NCI-H345 treated with DMSO at 0.1 percent for 48 hours (cell line): ENCODE data around the gene SCN2B.
A peak's percentile ranks its signal among the peaks of the same experiment; 100 is the strongest.

ENCODE experiments used
- DNase-seq: peaks from one replicate; lab custom pipeline; 2025; ENCODE audit not compliant: unreplicated experiment; lab: John Stamatoyannopoulos, UW

Gene SCN2B, protein sequence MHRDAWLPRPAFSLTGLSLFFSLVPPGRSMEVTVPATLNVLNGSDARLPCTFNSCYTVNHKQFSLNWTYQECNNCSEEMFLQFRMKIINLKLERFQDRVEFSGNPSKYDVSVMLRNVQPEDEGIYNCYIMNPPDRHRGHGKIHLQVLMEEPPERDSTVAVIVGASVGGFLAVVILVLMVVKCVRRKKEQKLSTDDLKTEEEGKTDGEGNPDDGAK

DNA sequence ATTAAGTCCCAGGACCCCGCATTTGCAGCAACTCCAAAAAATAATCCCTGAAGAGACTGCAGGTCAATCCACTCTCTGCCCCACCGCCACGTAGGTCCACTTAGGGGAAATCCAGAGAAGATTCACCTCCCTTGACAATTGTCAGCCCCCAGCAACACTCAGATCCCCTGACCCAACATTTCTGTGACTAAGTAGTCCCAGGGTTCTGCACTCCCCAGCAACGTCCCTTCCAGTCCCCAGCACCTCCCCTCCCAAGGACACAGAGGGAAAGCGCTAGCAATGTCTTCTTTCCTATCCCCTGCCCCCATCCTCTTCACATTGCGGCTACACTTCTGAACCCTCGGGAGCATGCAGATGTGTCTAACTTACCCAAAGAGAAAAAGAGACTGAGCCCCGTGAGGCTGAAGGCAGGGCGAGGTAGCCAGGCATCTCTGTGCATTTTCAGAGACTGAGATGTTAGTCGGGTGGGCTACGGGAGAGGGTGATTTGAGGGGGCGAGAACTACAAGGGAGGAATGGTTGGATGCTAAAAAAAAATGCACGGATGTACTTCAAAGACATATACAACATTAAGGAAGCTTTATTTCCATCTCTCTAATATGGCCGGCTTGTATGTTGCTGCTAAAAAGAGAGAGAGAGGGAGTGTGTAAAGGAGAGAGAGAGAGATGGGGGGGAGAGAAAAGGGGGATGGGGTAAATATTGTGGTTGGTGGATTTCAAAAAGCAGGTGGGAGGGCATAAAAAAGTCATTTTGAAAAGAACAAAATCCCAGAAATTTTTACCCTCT, at the start of gene SCN2B:
Gene SCN2B (minus strand): TSS at position 647 of the 785 bp plus-strand sequence. CDS start 208 bp downstream, at position 439.
- no peak for DNase-seq

DNA sequence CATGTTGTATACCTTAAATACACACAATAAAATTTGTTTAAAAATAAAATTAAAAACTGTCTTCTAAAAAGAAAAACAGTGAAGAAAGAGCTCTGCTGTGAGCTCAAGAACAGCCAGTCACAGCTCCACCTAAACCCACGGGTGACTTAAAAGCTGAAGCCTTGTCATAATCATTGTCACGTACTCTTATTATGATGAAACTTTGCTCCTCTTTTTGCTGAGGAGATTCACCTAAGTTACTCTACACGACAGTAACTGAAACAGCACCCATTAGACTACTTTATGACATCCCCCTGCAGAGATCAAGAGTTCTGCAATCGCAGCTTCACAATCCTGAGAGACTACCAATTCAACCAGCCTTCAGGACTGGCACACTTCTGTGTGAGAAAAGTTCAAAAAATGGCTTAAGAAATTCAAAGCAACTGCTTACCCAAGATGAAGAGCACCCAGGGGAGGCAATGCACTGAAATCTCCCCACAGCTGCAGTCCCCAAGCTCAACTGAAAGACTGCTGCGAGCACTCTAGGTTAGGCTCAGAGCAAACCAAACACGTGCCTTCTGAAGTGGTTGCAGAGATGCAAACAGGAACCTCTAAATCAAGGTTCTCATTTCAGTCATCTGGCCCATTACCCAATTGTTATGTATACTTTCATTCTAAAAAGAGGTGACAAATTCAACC, 48.2 kb upstream of the SCN2B start, which contains the start of gene JAML:
Gene JAML (minus strand): TSS at position 501 of the 678 bp plus-strand sequence. CDS start 10,145 bp downstream, outside the sequence.
- DNase-seq, result no peak

DNA sequence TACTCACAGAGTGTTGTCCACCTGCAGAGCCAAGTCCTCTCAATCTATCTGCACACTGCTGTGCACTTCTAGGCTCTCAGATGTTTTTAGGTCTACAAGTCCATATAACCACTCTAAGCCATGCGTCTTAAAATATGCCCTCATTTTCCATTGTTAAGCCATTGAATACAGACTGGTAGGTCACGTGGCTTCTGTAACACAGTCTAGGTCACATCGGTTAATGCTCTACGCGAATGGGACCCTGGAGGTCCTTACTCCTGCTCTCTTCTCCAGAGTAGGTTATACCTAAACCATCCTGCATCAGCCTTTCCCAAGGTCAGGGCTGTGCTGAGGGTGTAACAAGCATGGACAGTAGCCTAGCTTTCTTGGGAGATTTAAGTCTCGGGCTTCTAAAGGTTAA, 47.6 kb upstream of the SCN2B start:
- no peak for DNase-seq

DNA sequence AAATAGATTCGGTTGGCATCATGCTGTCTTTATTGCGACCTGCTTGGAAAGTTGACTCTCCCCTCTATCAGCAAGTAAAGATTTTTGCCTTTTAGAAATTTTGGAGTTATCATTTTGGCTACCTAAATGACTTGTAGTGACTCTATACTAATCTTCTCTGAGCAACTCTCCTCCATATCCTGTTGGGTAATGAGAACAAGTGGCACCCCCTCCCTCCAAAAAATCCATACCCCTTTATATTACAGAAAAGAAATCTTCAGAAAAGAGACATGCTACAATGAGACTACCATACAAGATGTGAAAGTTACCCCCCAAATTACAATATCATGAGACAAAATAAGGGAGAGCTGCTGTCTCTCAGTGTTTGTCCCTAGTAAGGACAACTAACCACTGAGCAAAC, 47.1 kb upstream of the SCN2B start:
- DNase-seq, result no peak

DNA sequence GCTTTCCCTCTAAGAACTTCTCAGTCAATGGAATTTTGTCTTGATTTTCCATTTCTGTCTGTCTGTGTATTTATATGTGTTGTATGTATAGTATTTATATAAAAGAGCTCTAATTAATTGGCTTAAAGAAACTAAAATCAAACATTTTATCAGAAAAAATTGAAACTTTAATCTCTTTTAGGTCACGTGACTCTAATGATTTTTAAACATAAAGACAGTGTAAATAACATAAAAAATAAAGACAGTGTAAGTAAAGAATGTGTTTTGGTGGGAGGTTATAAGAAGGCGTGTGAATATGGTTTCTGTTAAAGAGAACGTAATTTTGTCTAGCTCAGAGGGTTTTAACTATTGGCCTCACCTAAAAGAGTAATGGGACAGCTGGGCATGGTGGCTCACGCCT, 46.0 kb upstream of the SCN2B start:
- no peak for DNase-seq

DNA sequence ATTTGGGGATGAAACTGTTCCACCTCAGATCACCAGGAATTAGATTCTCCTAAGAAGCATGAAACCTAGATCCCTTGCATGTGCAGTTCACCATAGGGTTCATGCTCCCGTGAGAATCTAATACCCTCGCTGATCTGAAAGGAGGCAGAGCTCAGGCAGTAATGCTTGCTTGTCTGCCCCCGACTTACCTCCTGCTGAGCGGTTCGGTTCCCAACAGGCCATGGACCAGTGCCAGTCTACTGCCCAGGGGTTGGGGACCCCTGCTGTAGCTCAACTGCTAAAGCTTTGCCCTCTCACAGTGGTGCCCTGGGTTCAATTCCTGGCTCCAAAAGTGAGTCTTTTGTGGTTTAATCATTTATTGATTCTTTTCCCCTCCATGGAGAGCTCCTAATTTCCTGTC, 45.0 kb upstream of the SCN2B start:
- no peak for DNase-seq

DNA sequence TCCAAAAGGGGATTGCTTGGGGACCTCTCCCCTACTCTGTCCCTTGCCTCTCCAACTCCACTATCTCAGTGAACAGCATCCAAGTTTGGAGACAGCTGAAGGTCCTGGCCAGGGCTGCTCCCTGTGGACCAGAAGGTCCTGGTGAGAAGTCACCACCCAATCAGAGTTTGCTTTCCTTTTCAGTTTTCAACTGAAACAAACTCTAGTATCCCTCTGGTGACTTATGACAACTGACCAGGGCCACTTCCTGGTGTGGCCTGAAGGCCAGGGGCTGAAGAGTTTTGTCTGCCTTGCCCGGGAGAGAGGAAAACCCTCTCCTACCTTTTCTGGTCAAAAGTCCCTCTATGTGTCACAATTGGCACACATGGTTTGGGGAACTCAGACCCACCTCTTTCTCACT, 43.3 kb upstream of the SCN2B start:
- no peak for DNase-seq

DNA sequence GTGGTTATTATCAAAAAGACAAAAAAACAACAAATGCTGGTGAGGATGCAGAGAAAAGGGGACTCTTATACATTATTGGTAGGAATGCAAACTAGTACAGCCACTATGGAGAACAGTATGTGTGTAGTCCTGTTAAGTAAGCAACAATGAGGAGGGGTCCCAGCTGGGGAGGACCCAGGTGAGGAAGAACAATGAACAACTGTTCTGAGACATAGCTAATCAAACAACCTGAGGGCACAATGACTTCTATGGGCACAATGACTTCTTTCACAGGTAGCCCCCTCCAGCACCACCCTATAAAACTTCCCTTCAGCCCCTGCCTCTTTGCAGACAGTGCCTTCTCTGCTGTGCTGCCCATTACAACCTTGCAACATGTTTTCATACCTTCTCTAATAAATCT, 42.8 kb upstream of the SCN2B start:
- DNase-seq, result no peak

DNA sequence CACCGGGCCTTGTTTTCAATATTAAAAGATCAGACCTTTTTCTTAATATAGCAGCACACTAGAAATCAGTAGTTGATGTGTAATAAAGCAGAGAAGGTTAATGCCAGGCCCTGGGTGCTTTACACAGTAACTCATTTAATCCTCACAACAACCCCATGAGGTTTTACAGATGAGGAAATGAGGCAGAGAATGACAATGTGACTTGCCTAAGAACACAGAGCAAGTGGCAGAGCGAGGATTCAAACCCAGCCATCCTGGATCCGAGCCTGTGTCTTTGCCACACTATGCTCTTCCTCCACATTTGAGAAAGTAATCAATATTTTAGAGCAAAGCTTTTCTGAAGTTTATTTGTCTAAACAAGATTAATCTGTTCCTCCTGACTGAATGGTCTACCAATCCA, 41.1 kb upstream of the SCN2B start:
- no peak for DNase-seq

DNA sequence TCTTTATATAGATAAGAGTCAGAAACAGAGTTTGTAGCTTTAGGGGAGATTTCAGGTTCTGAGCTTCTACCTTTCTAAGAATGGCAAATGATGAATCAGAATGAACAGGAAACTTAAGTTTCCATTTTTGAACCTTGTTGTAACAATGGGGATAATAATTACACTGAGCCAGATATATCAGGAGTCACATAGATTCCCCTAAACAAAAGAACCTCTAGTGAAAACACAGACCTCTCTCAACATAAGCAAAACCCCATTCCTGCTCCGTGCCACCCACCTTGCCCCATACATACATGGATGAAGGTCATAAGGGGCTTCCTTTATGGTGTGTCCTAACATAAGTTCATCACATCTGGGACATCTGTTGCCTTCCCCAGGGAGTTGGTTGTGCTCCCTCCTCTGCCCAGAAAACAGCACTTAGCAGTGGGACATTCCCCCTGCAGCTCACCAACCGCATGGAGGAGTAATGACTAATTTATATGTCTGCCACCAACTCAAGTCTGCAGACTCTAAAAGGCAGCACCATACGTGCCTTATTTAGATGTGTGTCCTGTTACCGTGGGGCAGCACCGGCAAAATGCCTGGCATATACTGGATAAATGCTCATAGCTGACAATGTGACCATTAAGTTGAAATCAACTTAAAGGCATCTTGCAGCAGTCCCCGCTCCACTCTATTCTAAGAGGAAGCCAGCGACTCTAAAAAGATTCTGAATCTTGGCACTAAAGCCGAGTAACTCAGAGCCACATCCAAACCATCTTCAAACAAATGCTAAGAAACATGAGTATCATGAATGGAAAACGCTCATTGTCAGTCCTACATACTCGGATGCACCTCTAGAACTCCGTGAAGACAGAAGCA, 40.4 kb upstream of the SCN2B start:
- no peak for DNase-seq

DNA sequence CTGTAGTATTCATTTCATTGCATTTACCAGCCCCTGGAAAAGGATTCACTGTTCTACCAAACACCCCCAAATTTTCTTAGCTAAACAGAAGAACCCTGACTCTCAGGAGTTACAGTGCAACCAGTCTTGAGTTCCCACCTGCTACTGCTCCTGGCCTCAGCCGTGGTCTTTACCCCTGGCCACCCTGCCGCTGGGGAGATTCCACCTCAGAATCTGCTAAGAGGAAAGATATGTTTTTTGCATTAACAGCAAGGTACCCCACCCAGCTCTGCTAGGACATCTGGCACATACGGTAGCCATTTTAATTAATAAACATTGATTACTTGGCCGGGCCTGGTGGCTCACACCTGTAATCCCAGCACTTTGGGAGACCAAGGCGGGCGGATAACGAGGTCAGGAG, 39.3 kb upstream of the SCN2B start:
- no peak for DNase-seq

DNA sequence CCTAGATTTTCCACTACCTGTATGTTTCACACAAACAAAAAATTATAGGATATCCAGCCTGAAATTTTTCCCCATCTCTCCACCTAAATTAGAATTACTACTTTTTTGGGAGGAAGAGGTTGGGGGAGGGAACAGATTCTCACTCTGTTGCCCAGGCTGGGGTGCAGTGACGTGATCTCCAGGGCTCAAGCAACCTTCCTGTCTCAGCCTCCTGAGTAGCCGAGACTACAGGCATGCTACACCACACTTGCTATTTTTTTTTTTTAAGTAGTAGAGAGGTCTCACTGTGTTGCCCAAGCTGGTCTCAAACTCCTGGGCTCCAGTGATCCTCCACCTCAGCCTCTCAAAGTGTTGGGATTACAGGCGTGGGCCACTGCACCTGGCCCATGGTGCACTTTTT, 38.8 kb upstream of the SCN2B start:
- no peak for DNase-seq

DNA sequence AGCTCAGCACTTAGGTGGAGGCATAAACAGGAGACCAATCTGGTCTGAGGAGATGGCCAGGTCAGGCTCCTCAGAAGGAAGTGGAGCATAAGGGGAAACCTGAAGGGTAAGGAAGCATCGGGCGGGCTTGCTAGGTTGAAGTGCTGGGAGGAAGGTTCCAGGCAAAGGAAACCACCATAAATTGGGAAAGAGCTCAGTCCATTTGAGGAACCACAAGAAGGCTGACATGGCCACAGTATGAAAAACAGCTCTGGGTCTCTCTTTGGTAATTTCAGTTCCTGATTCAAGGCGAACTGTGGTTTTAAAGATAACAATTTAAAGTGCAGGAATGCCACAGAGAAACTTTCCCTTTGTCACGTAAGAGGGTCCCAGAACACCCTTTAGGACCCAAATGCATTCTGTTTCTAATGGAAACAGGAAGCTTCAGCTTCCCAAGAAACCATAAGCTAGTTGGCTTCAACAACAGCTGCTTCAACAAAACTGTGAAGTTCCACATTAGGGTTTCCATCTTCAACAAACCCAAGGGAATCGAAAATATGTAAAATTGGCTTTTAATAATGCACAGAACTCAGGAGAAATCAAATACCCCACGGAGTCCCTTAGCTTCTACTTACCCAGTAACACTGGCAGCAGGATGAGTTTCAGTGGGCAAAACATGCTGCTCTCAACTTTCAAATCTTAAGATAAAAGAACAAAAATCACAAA, 37.9 kb upstream of the SCN2B start:
- no peak for DNase-seq

DNA sequence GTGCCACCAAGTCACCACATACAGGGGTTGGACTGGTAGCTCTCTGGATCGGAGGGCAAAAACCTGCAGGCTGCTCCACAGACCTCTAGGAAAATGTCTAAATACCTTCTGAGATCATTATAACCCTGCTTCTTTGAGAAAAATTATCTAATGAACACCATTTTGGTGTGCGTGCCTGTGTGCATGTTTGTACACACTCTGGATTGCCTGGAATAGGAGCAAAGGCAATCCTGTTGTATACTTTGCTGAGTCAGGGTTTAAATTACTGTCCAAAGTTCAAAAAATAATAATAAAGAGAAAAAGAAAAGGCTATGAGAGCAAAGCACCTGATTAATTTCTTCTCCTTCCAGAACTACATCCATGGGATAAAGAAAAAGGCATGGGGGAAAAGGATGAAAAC, 37.3 kb upstream of the SCN2B start:
- DNase-seq, result no peak

DNA sequence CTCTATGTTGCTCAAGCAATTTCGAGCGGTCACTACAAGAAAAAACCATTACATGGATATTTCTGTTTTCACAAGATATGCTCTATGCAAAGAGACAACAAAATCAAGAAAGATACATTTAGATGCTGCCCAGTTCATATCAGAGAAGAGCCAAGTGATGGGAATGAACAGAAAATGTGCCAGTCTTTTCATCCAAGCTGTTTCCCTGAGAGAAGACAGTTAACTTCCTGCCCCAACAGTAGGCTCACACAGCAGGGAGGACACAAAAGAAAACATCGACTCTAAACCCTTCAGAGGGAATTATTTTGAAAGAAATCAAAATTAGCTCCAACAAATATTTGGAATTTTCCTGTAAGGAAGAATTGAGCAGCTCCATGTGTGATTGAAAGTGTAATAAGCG, 36.8 kb upstream of the SCN2B start:
- DNase-seq, result no peak

DNA sequence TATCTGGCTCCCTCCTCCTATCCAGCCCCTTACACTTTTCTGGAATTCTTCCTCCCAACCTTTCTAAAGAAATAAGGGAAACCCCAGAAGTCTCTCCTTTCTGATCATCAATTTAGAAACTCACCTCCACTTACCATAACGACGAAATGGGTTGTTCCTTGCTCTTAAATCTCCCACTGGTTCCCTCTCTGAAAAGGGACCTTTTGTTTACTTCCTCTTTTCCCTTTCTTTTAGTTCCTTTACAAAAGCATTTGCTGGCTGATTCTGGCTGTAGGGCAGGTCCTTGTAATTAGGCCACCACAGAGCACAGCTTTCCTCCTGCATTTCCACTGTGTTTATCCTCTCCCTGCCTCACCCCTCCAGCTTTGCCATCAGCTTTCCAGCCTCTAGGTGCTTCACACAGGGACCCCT, 36.3 kb upstream of the SCN2B start:
- no peak for DNase-seq

DNA sequence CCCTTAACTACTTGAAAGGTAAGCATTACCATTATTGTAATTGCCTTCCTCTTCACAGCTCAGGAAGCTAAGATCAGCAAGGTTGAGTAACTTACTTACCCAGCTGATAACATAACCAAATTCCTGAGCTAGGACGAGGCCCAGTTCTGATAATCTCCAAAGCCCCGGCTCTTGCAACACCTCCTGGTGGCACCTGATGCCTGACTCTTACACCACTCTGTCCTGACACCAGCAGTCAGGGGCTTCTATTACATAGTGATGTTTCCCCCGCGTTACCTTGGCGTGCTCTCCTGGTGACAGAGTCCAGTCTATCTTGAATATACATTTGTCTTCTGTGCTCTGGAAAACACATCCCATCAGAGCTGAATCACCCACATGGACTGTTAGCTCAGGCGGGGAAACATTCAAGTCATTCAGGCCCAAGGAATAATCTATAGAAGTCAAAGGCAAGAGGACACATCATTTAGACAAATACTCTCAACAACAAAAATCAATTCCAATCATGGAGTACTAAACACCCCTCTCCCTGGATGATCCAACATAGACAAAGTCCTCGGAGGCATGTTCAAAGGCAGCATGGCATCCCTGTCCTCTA, 35.8 kb upstream of the SCN2B start:
- no peak for DNase-seq

DNA sequence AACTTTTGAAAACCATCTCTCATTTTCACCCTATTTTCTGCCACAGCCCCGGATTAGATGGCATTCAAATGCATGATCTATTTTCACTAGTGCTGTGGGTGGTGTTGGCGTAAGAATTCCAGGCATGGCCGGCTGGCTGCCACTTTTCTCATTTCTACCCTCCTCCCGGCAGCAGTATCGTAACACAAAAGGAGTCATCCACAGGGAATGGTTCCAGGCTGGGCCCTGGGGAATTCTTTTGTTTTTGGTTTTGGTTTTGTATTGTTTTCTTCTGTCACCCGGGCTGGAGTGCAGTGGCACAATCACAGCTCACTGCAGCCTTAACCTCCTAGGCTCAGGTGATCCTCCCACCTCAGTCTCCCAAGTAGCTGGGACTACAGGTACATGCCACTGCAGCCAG, 34.6 kb upstream of the SCN2B start:
- peak; percentile 6 for DNase-seq

DNA sequence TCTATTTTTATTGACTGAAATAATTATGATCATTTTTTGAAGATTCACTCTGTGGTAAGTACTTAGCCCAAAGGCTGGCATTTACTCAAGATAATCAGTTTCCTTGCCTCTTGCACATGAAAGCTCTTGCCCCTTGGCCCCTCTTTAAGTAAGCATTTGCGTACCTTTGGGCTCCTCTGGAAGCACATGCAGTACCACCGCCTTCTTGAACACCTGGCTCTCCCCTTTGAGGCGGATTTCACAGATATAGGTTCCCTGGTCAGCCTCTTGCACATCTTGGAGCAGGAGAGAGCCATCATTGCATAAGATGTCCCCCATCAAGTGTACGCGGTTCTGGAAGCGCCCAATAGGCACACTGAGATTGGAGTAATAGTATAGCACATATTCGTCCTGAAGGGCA, 33.9 kb upstream of the SCN2B start:
- DNase-seq, result no peak

DNA sequence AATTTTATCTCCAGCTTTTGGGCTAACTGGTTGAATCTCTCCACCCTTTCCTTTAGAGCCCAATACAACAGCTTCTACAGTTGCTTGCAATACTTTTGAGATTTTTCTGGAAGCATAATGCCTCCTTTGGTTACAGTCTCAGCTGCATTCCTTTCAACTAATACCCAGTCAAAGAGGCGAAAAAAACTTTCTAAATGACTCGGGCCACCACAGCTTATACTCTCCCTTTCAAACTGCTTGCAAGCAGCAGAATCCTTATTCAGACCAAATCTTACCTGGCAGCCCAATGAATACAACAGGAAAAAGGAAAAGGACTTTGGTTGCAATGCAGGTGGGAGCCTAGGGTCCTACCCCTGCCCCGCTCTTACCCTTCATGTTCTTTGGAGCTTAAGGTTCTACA, 32.6 kb upstream of the SCN2B start:
- no peak for DNase-seq
